ENCODE measurements around the gene MTHFSD. TPM values are rescaled to one million over a fixed set of nuclear protein-coding genes. Genes with fewer than 3 reads are reported as not detected.
A peak's percentile ranks its signal among the peaks of the same experiment; 100 is the strongest.

Gene MTHFSD
- total RNA-seq, 1 experiment from 2014 or later, result 4.7 TPM

DNA sequence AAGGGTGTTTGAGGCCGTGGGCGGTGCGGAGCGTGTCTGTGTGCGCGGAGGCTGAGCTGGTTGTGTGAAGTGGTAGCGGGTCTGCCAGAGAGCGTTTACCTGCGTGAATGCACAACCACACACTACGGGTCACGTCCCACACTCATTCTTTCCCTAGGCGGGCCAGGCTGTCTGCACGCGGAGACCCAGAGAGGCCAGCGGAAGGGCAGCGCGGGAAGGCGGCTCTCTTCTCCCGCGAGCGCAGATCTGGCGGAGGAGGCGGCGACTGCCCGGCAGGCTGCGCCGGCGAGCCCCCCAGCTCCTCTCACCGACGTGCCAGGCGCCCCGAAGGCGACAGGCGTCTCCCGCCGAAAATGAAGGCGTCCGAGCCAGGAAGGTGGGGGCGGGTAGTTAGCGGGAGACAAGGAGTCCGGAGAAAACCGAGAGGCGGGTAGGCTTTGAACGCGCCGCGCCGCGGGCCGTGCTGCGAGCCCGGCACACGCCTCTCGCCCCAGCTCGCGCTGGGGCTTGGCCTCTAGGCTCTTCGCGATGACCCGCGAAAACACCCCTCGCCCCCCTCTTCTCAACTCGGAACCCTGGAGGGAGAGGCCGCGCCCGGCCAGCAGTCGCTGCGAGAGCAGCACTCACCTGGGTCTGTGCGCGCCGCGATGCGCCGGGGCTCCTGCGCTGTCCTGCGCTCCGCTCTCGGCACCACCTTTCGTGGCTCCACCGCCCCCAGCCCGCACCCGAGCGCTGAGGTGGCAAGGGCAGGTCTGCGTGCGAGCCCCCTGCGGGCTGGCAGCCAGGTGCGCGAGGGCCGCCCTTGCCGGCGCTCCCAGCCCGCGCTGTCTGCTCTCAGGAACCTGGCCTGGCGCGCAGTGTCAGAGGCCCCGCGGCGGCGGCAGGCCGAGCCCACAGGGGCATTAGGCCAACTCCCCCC, 46.7 kb downstream of the MTHFSD start:
- WGBS (ENCODE audit: extremely low coverage, insufficient read length, low lambda C conversion rate), result no CpG with 5 or more reads among the region's 99 CpGs
- no peaks in the 10 kb centered on the region for H4K20me1 ChIP-seq (ENCODE audit: control insufficient read depth, insufficient read depth, insufficient read length)
- H2AK5ac ChIP-seq (ENCODE audit: insufficient read length, low read length), result no peak overlapping the region
- H3K56ac ChIP-seq (ENCODE audit: insufficient read length, low read depth, low read length), result no peak overlapping the region
- H3K14ac ChIP-seq (ENCODE audit: insufficient read depth, low read length), result no peak overlapping the region
- H3K4me1 Mint-ChIP-seq, result peaks cover 19 to 48% of the 10 kb centered on the region in 2 experiments
- H3K4ac ChIP-seq (ENCODE audit: low read depth, low read length), result no peak overlapping the region
- no peak overlapping the region for H3K9ac ChIP-seq (ENCODE audit: extremely low read depth, insufficient read length, low read length)
- no peak overlapping the region for H4K8ac ChIP-seq (replicated peaks; ENCODE audit: insufficient read length, low read depth, low read length)
- H3K27ac Mint-ChIP-seq, result no peak overlapping the region
- H2BK5ac ChIP-seq (ENCODE audit: insufficient read length, low read length), result no peak overlapping the region
- no peak overlapping the region for H3T11ph ChIP-seq (ENCODE audit: low read length)
- H3K23me2 ChIP-seq (ENCODE audit: insufficient read length, low read depth, low read length, poor library complexity, severe bottlenecking), result peaks cover 12% of the 10 kb centered on the region
- H3K18ac ChIP-seq (ENCODE audit: insufficient read length, low read depth, low read length), result no peak overlapping the region
- peak overlapping the region; percentile 26 for H3K4me2 ChIP-seq (ENCODE audit: insufficient read depth, insufficient read length, low read length)
- no peak overlapping the region for H2BK20ac ChIP-seq (ENCODE audit: low read depth, low read length, poor library complexity, severe bottlenecking)
- peaks cover 2 to 14% of the 10 kb centered on the region in 2 experiments; a peak in 4 of 5 replicates for H3K9me3 Mint-ChIP-seq
- H4K5ac ChIP-seq (ENCODE audit: insufficient read length, low read depth, low read length), result no peak overlapping the region
- H3K9me3 ChIP-seq (ENCODE audit: control insufficient read depth, low read depth, low read length), result no peaks in the 10 kb centered on the region
- peaks cover 98% of the 10 kb centered on the region for H3K27me3 Mint-ChIP-seq (ENCODE audit: low read depth)
- H3K36me3 Mint-ChIP-seq (ENCODE audit: insufficient read depth in 1 of 3, low read depth in 3 of 3), result 0 out of 7 replicates have a peak, but pooled peaks cover 0 to 2% (median 0%) of the 10 kb centered on the region in 3 experiments
- no peaks in the 10 kb centered on the region for H3K79me2 ChIP-seq (ENCODE audit: insufficient read depth, low read length)
- no peaks in the 10 kb centered on the region for H3K79me1 ChIP-seq (ENCODE audit: insufficient read depth, low read depth, low read length, poor library complexity, severe bottlenecking)
- H2BK120ac ChIP-seq (ENCODE audit: low read depth, low read length, poor library complexity, severe bottlenecking), result no peak overlapping the region
- no peaks in the 10 kb centered on the region for H3K4me1 ChIP-seq (ENCODE audit: insufficient read depth, low read length)
- H4K91ac ChIP-seq (ENCODE audit: insufficient read length, low read depth, low read length), result no peak overlapping the region
- H2AFZ ChIP-seq (ENCODE audit: low read length), result no peak overlapping the region
- peak overlapping the region in 1 of 2 experiments; percentile 78; a peak in 3 of 5 replicates for H3K4me3 Mint-ChIP-seq
- H2BK12ac ChIP-seq (ENCODE audit: insufficient read length, low read depth, low read length), result no peak overlapping the region
- peak; percentile 66 for DNase-seq
- H3K27me3 ChIP-seq (ENCODE audit: insufficient read depth, low read length), result peaks cover 93% of the 10 kb centered on the region
- no peak overlapping the region for H2BK15ac ChIP-seq (ENCODE audit: low read depth, low read length)
- no peak overlapping the region for H3K23ac ChIP-seq (ENCODE audit: insufficient read length, low read depth, low read length)
- no peak overlapping the region for H3K27ac ChIP-seq (ENCODE audit: insufficient read length, low read depth, low read length)
- TF ChIP-seq, protein P1, sequence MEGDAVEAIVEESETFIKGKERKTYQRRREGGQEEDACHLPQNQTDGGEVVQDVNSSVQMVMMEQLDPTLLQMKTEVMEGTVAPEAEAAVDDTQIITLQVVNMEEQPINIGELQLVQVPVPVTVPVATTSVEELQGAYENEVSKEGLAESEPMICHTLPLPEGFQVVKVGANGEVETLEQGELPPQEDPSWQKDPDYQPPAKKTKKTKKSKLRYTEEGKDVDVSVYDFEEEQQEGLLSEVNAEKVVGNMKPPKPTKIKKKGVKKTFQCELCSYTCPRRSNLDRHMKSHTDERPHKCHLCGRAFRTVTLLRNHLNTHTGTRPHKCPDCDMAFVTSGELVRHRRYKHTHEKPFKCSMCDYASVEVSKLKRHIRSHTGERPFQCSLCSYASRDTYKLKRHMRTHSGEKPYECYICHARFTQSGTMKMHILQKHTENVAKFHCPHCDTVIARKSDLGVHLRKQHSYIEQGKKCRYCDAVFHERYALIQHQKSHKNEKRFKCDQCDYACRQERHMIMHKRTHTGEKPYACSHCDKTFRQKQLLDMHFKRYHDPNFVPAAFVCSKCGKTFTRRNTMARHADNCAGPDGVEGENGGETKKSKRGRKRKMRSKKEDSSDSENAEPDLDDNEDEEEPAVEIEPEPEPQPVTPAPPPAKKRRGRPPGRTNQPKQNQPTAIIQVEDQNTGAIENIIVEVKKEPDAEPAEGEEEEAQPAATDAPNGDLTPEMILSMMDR (conservative IDR thresholded peaks at IDR 0.05), result no peak
